Gastroesophageal sphincter (tissue), 4 donors: ENCODE data around the gene CTIF. TPM values are rescaled to one million over a fixed set of nuclear protein-coding genes. Genes with fewer than 3 reads are reported as not detected.

ENCODE experiments used
- ATAC-seq: fragments of 150-250 bp; one replicate; pipeline ENCODE4 v1.9.1; 2016; ENCODE audit warnings: mild to moderate bottlenecking, moderate library complexity
- H3K27ac ChIP-seq, 4 donors: fragments of 200-600 bp; sonication (generic) in 3 of 4; 1 replicate in 3 of 4; 2 replicates in 1 of 4; pipeline ENCODE4 v1.5.1; 2016 to 2019
- H3K27me3 ChIP-seq: fragments of 200-600 bp; sonication (generic); one replicate; pipeline ENCODE4 v1.5.1; 2019
- H3K36me3 ChIP-seq, 2 donors: fragments of 200-600 bp; sonication (generic); one replicate each; pipeline ENCODE4 v1.5.1; 2019; ENCODE audit warnings: control low read depth in 1 of 2
- H3K4me1 ChIP-seq, 3 donors: fragments of 200-600 bp; sonication (generic); 1 replicate in 2 of 3; 2 replicates in 1 of 3; pipeline ENCODE4 v1.5.1; 2016 to 2019; ENCODE audit warnings: control low read depth in 2 of 3
- H3K4me3 ChIP-seq, 2 donors: fragments of 200-600 bp; sonication (generic); one replicate each; pipeline ENCODE4 v1.5.1; 2019; ENCODE audit warnings: mild to moderate bottlenecking in 1 of 2, moderate library complexity in 1 of 2
- H3K9me3 ChIP-seq, 3 donors: fragments of 200-600 bp; sonication (generic); one replicate each; pipeline ENCODE4 v1.5.1; 2017 to 2019; ENCODE audit warnings: control low read depth in 2 of 3
- EP300 ChIP-seq: sonication (generic); formaldehyde crosslinking; IDR thresholded peaks from one replicate; pipeline ENCODE4 v1.6.1; 2017; ENCODE audit warnings: antibody characterized with exemption, mild to moderate bottlenecking
- POLR2A ChIP-seq, 2 donors: fragments of 450-650 bp; IDR thresholded peaks; one replicate each; pipeline ENCODE4 v1.6.1; 2017; ENCODE audit warnings: antibody characterized with exemption in 2 of 2, mild to moderate bottlenecking in 2 of 2, moderate library complexity in 1 of 2
- POLR2AphosphoS5 ChIP-seq: sonication (generic); formaldehyde crosslinking; IDR thresholded peaks from one replicate; pipeline ENCODE4 v1.6.1; 2017; ENCODE audit warnings: antibody characterized with exemption
- WGBS, 2 donors: methylation state at CpG; one replicate each; pipeline ENCODE4 v1.1.5; 2018; ENCODE audit warnings: low coverage in 1 of 2; 5-methylcytosine and 5-hydroxymethylcytosine counted together
- total RNA-seq, 4 donors: library from RNA; depleted of rRNA; stranded (reverse); fragments of >200 nt; gene quantifications; one replicate each; pipeline ENCODE4 v1.1.0, GENCODE V29; 2016
- TF ChIP-seq, protein P1 (sequence below), 4 experiments: fragments of 200-600 bp in 2 of 4; fragments of 450-650 bp in 2 of 4; sonication (generic) in 1 of 4; IDR thresholded peaks; one replicate each; pipeline ENCODE4 v1.5.1; 2017 to 2019; ENCODE audit warnings: antibody characterized with exemption in 4 of 4, mild to moderate bottlenecking in 2 of 4, moderate library complexity in 2 of 4

The CTIF gene
- total RNA-seq, 4 donors from 2014 or later, result 31.4 to 124 (median 78.1) TPM

DNA sequence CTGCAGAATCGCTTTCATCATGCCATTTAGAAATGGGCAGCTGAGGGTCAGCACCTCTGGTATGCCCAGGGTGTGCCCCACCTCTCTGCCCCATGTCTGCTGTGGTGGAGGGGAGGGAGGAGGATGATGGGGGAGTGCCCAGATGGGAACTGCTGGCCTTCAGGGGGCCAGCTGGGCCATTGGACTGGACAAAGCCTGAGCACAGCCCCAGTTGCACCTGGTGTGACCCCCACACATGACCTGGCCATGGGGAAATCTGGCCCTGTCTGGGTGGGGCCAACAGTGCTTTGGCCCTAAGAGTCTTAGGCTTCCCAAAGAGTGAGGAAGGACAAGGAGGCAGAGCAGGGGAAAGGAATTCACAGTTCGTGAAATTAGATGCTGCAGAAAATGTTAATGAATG lies 44.1 kb downstream of the CTIF start:
- no peaks in the 10 kb centered on the region for H3K9me3 ChIP-seq
- WGBS, 2 donors, result 70 to 100% methylated on average over 1 of the region's 2 CpGs
- no peak overlapping the region for H3K4me3 ChIP-seq
- H3K27me3 ChIP-seq, result no peaks in the 10 kb centered on the region
- H3K36me3 ChIP-seq, result no peaks in the 10 kb centered on the region
- no peak for ATAC-seq
- peak overlapping the region in 1 of 4 donors; percentile 9 for H3K27ac ChIP-seq
- TF ChIP-seq EP300 (no peak), POLR2A (IDR thresholded peaks at IDR 0.05) (no peak), POLR2AphosphoS5 (no peak)
- TF ChIP-seq, protein P1, sequence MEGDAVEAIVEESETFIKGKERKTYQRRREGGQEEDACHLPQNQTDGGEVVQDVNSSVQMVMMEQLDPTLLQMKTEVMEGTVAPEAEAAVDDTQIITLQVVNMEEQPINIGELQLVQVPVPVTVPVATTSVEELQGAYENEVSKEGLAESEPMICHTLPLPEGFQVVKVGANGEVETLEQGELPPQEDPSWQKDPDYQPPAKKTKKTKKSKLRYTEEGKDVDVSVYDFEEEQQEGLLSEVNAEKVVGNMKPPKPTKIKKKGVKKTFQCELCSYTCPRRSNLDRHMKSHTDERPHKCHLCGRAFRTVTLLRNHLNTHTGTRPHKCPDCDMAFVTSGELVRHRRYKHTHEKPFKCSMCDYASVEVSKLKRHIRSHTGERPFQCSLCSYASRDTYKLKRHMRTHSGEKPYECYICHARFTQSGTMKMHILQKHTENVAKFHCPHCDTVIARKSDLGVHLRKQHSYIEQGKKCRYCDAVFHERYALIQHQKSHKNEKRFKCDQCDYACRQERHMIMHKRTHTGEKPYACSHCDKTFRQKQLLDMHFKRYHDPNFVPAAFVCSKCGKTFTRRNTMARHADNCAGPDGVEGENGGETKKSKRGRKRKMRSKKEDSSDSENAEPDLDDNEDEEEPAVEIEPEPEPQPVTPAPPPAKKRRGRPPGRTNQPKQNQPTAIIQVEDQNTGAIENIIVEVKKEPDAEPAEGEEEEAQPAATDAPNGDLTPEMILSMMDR (IDR thresholded peaks at IDR 0.05), result no peak
- peaks cover 0 to 58% (median 14%) of the 10 kb centered on the region in 3 donors for H3K4me1 ChIP-seq

- 50 to 75% methylated on average over 1 of the region's 5 CpGs for WGBS, 2 donors
Observed at GRCh38 chr18:48583573-48583972, 44.7 kb downstream of the CTIF start.

GRCh38 chr18:48589797-48590519 lies 51.1 kb downstream of the CTIF start:
- ATAC-seq, result peak; percentile 58
- WGBS, 2 donors, result 54 to 74% methylated on average over 5 to 7 of the region's 15 CpGs
- TF ChIP-seq POLR2AphosphoS5 (peak; percentile 62), POLR2A (IDR thresholded peaks at IDR 0.05) (no peak)
- no peak overlapping the region for H3K4me3 ChIP-seq
- H3K27ac ChIP-seq, result peak overlapping the region in 3 of 4 donors; percentile 60 to 63 (median 62)
- peaks cover 0 to 62% (median 16%) of the 10 kb centered on the region in 3 donors for H3K4me1 ChIP-seq
- no peaks in the 10 kb centered on the region for H3K9me3 ChIP-seq
- no peaks in the 10 kb centered on the region for H3K36me3 ChIP-seq
- no peaks in the 10 kb centered on the region for H3K27me3 ChIP-seq

More at GRCh38 chr18:48583573-48583972, 44.7 kb downstream of the CTIF start:
- TF ChIP-seq EP300 (no peak), POLR2AphosphoS5 (no peak), POLR2A (IDR thresholded peaks at IDR 0.05) (no peak)
- TF ChIP-seq, protein P1 (IDR thresholded peaks at IDR 0.05), result no peak
- Histone ChIP-seq H3K9me3 (no peaks in the 10 kb centered on the region), H3K36me3 (no peaks in the 10 kb centered on the region), H3K27me3 (no peaks in the 10 kb centered on the region), H3K4me1 (peaks cover 0 to 62% (median 14%) of the 10 kb centered on the region in 3 donors), H3K27ac (peak overlapping the region in 1 of 4 donors; percentile 9), H3K4me3 (no peak overlapping the region)
- no peak for ATAC-seq

- H3K4me1 ChIP-seq, result peaks cover 0 to 59% (median 16%) of the 10 kb centered on the region in 3 donors
- WGBS, 2 donors, result 84% methylated on average over 3 of the region's 5 CpGs; no CpG with 5 or more reads in 1 of the 2 donors
- peak overlapping the region in 3 of 4 donors; percentile 60 to 63 (median 62) for H3K27ac ChIP-seq
Observed at GRCh38 chr18:48590678-48591077, 51.8 kb downstream of the CTIF start.

DNA sequence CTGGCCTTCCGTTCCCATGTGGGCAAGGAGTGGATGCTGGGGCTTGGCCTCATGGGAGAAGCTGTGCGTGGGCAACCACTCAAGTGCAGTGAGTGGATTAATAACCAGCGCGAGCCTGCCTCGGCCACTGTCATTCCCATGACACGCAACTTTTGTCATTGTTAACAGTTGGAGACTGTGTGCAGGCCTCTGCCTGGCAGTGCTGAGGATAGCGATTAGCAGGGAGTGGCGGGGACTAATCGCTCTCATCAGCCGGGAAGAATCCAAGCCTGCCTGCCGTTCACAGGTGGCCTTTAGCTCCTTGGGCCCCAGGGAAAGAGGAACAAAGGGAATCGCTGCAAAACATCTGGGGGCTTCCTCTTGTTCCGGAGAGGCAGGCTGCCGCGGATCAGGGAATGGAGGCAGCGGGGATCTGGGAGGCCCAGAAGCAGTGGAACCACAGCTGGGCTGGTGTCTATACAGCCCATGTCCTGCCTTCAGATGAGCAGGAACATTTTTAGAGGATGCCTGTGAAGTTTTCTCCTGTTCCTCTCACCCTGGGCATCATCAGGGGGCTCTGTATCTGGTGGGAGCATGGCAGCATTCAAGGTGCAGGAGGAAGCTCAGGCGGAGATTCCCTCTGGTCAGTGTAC lies 53.8 kb downstream of the CTIF start:
- H3K27me3 ChIP-seq, result no peaks in the 10 kb centered on the region
- H3K27ac ChIP-seq, result peak overlapping the region in 2 of 4 donors; percentile 3 to 7
- peaks cover 0 to 11% of the 10 kb centered on the region in 2 donors for H3K36me3 ChIP-seq
- no peak for ATAC-seq
- H3K4me1 ChIP-seq, result peaks cover 0 to 68% (median 16%) of the 10 kb centered on the region in 3 donors
- 85 to 90% methylated on average over 2 to 5 of the region's 17 CpGs for WGBS, 2 donors
- TF ChIP-seq, protein P1 (IDR thresholded peaks at IDR 0.05), result no peak
- TF ChIP-seq EP300 (no peak), POLR2A (IDR thresholded peaks at IDR 0.05) (no peak), POLR2AphosphoS5 (no peak)
- no peak overlapping the region for H3K4me3 ChIP-seq
- no peaks in the 10 kb centered on the region for H3K9me3 ChIP-seq

More at GRCh38 chr18:48590678-48591077, 51.8 kb downstream of the CTIF start:
- Histone ChIP-seq H3K9me3 (no peaks in the 10 kb centered on the region), H3K27me3 (no peaks in the 10 kb centered on the region), H3K36me3 (peaks cover 0 to 6% of the 10 kb centered on the region in 2 donors), H3K4me3 (no peak overlapping the region)
- peak; percentile 45 for ATAC-seq
- TF ChIP-seq POLR2A (IDR thresholded peaks at IDR 0.05) (no peak), POLR2AphosphoS5 (no peak), EP300 (no peak)
- TF ChIP-seq, protein P1 (IDR thresholded peaks at IDR 0.05), result no peak
